ENCODE data around the gene IL15RA. TPM values are rescaled to one million over a fixed set of nuclear protein-coding genes. Genes with fewer than 3 reads are reported as not detected.
A peak's percentile ranks its signal among the peaks of the same experiment; 100 is the strongest.

IL15RA gene
- total RNA-seq, 1 experiment from 2014 or later: 4.4 TPM

- H3K27ac ChIP-seq (ENCODE audit: low read length): peak overlapping the region; percentile 100
- no peaks in the 10 kb centered on the region for H3K27me3 ChIP-seq (ENCODE audit: low read length)
- peaks cover 36% of the 10 kb centered on the region for H3K4me1 ChIP-seq (ENCODE audit: insufficient read depth, low read length)
- intact Hi-C loops (cut with micrococcal nuclease): loop anchor here (5.0 kb wide), 1 partner anchor 142 kb away; the partner anchor contains the start of gene RBM17
- no peak for TF ChIP-seq EZH2phosphoT487 (IDR thresholded peaks at IDR 0.05; ENCODE audit: borderline replicate concordance, low read length)
- no peak for TF ChIP-seq EZH2 (IDR thresholded peaks at IDR 0.05; ENCODE audit: low read length, unreplicated experiment)
- TF ChIP-seq CTCF (conservative IDR thresholded peaks at IDR 0.05; ENCODE audit: low read depth, low read length): no peak
- ATAC-seq (peak; percentile 49), DNase-seq (peak; percentile 76)
- H3K9me3 ChIP-seq (ENCODE audit: low read length): no peaks in the 10 kb centered on the region
- POLR2A ChIA-PET (ENCODE audit: unreplicated experiment): no interaction called here
- CTCF ChIA-PET: interaction anchor here (0.6 kb wide), 1 partner anchor 59 kb away, joined by 16 read pairs; no protein-coding TSS in a partner anchor
- no peaks in the 10 kb centered on the region for H4K20me1 ChIP-seq (ENCODE audit: low read length)
- peak overlapping the region; percentile 61 for H2AFZ ChIP-seq (ENCODE audit: low read length)
- H3K4me3 ChIP-seq (ENCODE audit: low read length): no peak overlapping the region
- H3K9ac ChIP-seq (ENCODE audit: low read length): peak overlapping the region; percentile 82
- H3K79me2 ChIP-seq (ENCODE audit: low read length): no peaks in the 10 kb centered on the region
- no TSS peak for BruUV-seq (replicated peaks)
- no peaks in the 10 kb centered on the region for H3K9me2 ChIP-seq (replicated peaks; ENCODE audit: low read length)
- no peaks in the 10 kb centered on the region for H3K36me3 ChIP-seq (ENCODE audit: low read depth, low read length)
- H3F3A ChIP-seq (ENCODE audit: low read length, unreplicated experiment): no peaks in the 10 kb centered on the region
- H3K4me2 ChIP-seq (ENCODE audit: low read length): peak overlapping the region; percentile 71
Measured at GRCh38 chr10:5945561-5946418, 31.6 kb downstream of the IL15RA start.

GRCh38 chr10:5945190-5945509, 32.2 kb downstream of the IL15RA start:
- Histone ChIP-seq H3F3A (ENCODE audit: low read length, unreplicated experiment) (no peaks in the 10 kb centered on the region), H3K4me1 (ENCODE audit: insufficient read depth, low read length) (peaks cover 30% of the 10 kb centered on the region), H4K20me1 (ENCODE audit: low read length) (no peaks in the 10 kb centered on the region), H3K27me3 (ENCODE audit: low read length) (no peaks in the 10 kb centered on the region), H2AFZ (ENCODE audit: low read length) (no peak overlapping the region), H3K27ac (ENCODE audit: low read length) (peak overlapping the region; percentile 100), H3K9me3 (ENCODE audit: low read length) (no peaks in the 10 kb centered on the region), H3K36me3 (ENCODE audit: low read depth, low read length) (no peaks in the 10 kb centered on the region), H3K9me2 (replicated peaks; ENCODE audit: low read length) (no peaks in the 10 kb centered on the region), H3K4me2 (ENCODE audit: low read length) (peak overlapping the region; percentile 71), H3K9ac (ENCODE audit: low read length) (peak overlapping the region; percentile 82), H3K4me3 (ENCODE audit: low read length) (peak overlapping the region; percentile 31; the same call in 1 of the 2 replicates), H3K79me2 (ENCODE audit: low read length) (no peaks in the 10 kb centered on the region)
- ATAC-seq: no peak
- no peak for DNase-seq
- intact Hi-C loops (cut with micrococcal nuclease): loop anchor here (5.0 kb wide), 1 partner anchor 142 kb away; the partner anchor contains the start of gene RBM17
- POLR2A ChIA-PET (ENCODE audit: unreplicated experiment): interaction anchor here (1.0 kb wide), 1 partner anchor 101 kb away, joined by 6 read pairs; no protein-coding TSS in a partner anchor
- no peak for TF ChIP-seq EZH2 (IDR thresholded peaks at IDR 0.05; ENCODE audit: low read length, unreplicated experiment)
- no peak for TF ChIP-seq EZH2phosphoT487 (IDR thresholded peaks at IDR 0.05; ENCODE audit: borderline replicate concordance, low read length)
- no peak for TF ChIP-seq CTCF (conservative IDR thresholded peaks at IDR 0.05; ENCODE audit: low read depth, low read length)
- CTCF ChIA-PET: no interaction called here
- BruUV-seq (replicated peaks): no TSS peak

Measured in PC-3 (cell line).